DND-41 (cell line): Measurements from ENCODE around the gene BTN2A1.

ENCODE experiments used
- ATAC-seq: fragments of 200-7000 bp; cut with Tn5 transposase; 3 replicates; pipeline ENCODE4 v1.9.1; 2021; ENCODE audit warnings: low read depth; ENCODE audit not compliant: insufficient read depth
- DNase-seq: peaks from one replicate; pipeline ENCODE4 v3.0.0-alpha.2; 2020
- H2AFZ ChIP-seq: 2 replicates; pipeline ENCODE4 v1.6.0; 2012; ENCODE audit warnings: low read depth, low read length
- H3K27ac ChIP-seq: 2 replicates; pipeline ENCODE4 v1.5.1; 2012; ENCODE audit warnings: low read length, inconsistent platforms
- H3K27me3 ChIP-seq: fragments of 200-600 bp; sonication (generic); 2 replicates; pipeline ENCODE4 v1.6.0; 2012; ENCODE audit warnings: low read length, mild to moderate bottlenecking, inconsistent platforms; ENCODE audit not compliant: insufficient read depth, poor library complexity
- H3K36me3 ChIP-seq: 2 replicates; pipeline ENCODE4 v1.5.1; 2012; ENCODE audit warnings: low read length, inconsistent platforms; ENCODE audit not compliant: insufficient read depth
- H3K4me1 ChIP-seq: 2 replicates; pipeline ENCODE4 v1.5.1; 2012; ENCODE audit warnings: mild to moderate bottlenecking, low read length; ENCODE audit not compliant: insufficient read depth
- H3K4me2 ChIP-seq: 2 replicates; pipeline ENCODE4 v1.6.0; 2012; ENCODE audit warnings: mild to moderate bottlenecking, moderate library complexity, low read length, inconsistent platforms; ENCODE audit not compliant: insufficient read depth
- H3K4me3 ChIP-seq, 2 experiments: fragments of 200-600 bp in 1 of 2; shearing (Covaris generic) in 1 of 2; 2 replicates each; pipeline ENCODE4 v1.5.1; 2012 to 2016; ENCODE audit warnings: inconsistent platforms in 2 of 2, low read length in 2 of 2, mild to moderate bottlenecking in 2 of 2, low read depth in 1 of 2, moderate library complexity in 1 of 2
- H3K79me2 ChIP-seq: 2 replicates; pipeline ENCODE4 v1.6.0; 2012; ENCODE audit warnings: low read length, inconsistent platforms; ENCODE audit not compliant: insufficient read depth
- H3K9ac ChIP-seq: 2 replicates; pipeline ENCODE4 v1.6.0; 2012; ENCODE audit warnings: low read depth, mild to moderate bottlenecking, inconsistent platforms, low read length, moderate library complexity
- H3K9me3 ChIP-seq: 2 replicates; pipeline ENCODE4 v1.5.1; 2012; ENCODE audit warnings: low read length, moderate library complexity, mild to moderate bottlenecking, inconsistent platforms; ENCODE audit not compliant: insufficient read depth, severe bottlenecking
- H4K20me1 ChIP-seq: 2 replicates; pipeline ENCODE4 v1.6.0; 2012; ENCODE audit warnings: low read length; ENCODE audit not compliant: insufficient read depth
- EZH2 ChIP-seq: IDR thresholded peaks from 3 replicates; pipeline ENCODE4 v1.6.1; 2012; ENCODE audit warnings: borderline replicate concordance, low read depth, mild to moderate bottlenecking, moderate library complexity, low read length, inconsistent platforms; ENCODE audit not compliant: severe bottlenecking
- TF ChIP-seq, protein P1 (sequence below): IDR thresholded peaks from 2 replicates; pipeline ENCODE4 v1.5.1; 2012; ENCODE audit warnings: borderline replicate concordance, low read length, moderate library complexity, mild to moderate bottlenecking; ENCODE audit not compliant: poor library complexity, severe bottlenecking; ENCODE audit errors: extremely low read depth

Gene BTN2A1

DNA sequence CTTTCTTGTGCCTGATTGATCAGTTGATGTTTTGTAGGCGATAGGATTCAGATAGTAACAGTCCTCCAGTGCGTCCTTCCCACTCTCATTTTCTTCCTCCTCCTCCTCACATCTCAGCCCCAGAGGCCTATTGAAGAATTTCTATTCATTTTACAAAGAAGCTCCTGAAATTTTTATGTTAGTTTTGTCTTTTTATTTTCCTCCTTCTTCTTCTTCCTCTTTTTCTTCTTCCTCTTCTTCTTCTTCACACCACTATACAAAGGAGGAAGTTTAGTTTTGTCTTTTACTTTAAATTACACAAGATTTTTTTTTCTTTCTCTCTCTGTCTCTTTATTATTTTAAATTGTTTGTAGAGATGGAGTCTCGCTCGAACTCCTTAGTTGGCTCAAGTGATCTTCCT, 19.1 kb downstream of the BTN2A1 start:
- no peak overlapping the region for H3K4me2 ChIP-seq
- H3K4me3 ChIP-seq: no peak overlapping the region
- no peaks in the 10 kb centered on the region for H3K36me3 ChIP-seq
- H3K4me1 ChIP-seq: peaks cover 27% of the 10 kb centered on the region
- no peaks in the 10 kb centered on the region for H4K20me1 ChIP-seq
- ATAC-seq (no peak), DNase-seq (no peak)
- H2AFZ ChIP-seq: no peak overlapping the region
- H3K27me3 ChIP-seq: no peaks in the 10 kb centered on the region
- H3K79me2 ChIP-seq: 0 out of 2 replicates have a peak, but pooled peaks cover 6% of the 10 kb centered on the region
- TF ChIP-seq, protein P1, sequence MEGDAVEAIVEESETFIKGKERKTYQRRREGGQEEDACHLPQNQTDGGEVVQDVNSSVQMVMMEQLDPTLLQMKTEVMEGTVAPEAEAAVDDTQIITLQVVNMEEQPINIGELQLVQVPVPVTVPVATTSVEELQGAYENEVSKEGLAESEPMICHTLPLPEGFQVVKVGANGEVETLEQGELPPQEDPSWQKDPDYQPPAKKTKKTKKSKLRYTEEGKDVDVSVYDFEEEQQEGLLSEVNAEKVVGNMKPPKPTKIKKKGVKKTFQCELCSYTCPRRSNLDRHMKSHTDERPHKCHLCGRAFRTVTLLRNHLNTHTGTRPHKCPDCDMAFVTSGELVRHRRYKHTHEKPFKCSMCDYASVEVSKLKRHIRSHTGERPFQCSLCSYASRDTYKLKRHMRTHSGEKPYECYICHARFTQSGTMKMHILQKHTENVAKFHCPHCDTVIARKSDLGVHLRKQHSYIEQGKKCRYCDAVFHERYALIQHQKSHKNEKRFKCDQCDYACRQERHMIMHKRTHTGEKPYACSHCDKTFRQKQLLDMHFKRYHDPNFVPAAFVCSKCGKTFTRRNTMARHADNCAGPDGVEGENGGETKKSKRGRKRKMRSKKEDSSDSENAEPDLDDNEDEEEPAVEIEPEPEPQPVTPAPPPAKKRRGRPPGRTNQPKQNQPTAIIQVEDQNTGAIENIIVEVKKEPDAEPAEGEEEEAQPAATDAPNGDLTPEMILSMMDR: no peak
- no peak for TF ChIP-seq EZH2
- H3K9ac ChIP-seq: no peak overlapping the region
- peaks cover 11% of the 10 kb centered on the region for H3K9me3 ChIP-seq
- H3K27ac ChIP-seq: no peak overlapping the region

DNA sequence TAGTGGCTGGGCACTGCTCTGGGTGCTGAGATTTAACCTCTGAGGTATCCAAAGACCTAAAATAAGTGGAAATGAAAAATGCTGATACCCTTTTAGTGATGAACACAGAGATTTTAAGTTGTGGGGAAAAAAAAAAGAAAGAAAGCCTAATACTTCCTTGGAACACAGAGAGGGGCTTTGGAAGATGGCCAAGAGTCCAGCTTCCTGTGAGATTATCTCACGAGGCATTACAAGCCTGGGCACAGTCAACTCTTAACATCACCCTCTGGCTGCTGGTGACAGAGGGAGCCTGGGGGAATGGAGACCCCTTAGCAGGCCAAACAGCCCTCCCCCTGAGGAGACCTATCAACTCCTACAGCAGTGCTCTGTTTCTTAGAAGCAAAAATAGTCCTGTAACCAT, 19.7 kb downstream of the BTN2A1 start:
- no peak for TF ChIP-seq EZH2
- TF ChIP-seq, protein P1: no peak
- Histone ChIP-seq H3K4me2 (no peak overlapping the region), H3K9me3 (peaks cover 7% of the 10 kb centered on the region), H4K20me1 (no peaks in the 10 kb centered on the region), H2AFZ (no peak overlapping the region), H3K79me2 (0 out of 2 replicates have a peak, but pooled peaks cover 6% of the 10 kb centered on the region), H3K27ac (no peak overlapping the region), H3K36me3 (no peaks in the 10 kb centered on the region), H3K9ac (no peak overlapping the region), H3K27me3 (no peaks in the 10 kb centered on the region), H3K4me3 (no peak overlapping the region), H3K4me1 (peaks cover 27% of the 10 kb centered on the region)
- ATAC-seq: no peak
- DNase-seq: no peak

DNA sequence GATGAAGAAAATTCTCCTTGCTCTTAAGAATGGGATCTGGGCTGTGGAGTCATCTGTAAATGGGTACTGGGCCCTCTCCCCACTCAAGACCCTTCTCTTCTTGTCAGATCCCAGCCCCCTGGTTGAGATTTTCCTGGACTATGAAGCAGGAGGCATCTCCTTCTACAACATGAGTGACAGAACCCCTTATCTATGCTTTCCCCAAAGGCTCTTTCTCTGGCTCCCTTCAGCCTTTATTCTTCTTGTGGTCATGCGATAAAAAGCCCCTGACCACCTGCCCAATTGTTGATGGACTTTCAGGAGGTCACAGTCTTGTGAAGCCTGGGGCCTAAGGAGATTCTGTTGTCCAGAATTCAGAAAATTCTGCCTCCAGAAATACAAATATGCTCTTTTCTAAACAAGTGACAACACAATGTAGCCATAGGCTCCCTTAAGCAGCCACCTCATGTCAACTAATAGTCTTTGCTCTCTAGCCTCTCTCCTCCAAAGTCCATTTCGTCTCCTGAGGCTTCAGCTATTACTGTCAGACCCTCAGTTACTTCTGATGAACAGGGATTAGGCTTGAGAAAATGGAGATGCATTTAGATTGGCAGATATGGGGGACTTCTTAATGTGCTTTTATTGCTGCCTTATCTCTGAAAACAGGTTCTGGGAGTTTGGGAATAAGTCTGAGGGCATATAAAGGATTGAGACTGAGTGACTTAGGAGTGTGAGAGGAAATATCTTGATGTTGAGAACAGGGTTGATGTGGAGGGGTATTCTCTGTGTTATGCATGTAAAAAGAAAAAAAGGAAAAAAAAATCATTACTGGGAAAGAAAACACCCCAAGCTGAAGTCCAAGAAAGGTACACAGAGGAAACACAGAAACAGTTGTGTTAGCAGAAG, 20.6 kb downstream of the BTN2A1 start:
- no peak overlapping the region for H2AFZ ChIP-seq
- no peak overlapping the region for H3K9ac ChIP-seq
- peaks cover 18% of the 10 kb centered on the region for H3K4me1 ChIP-seq
- H3K79me2 ChIP-seq: 0 out of 2 replicates have a peak, but pooled peaks cover 6% of the 10 kb centered on the region
- no peak overlapping the region for H3K4me3 ChIP-seq
- H4K20me1 ChIP-seq: no peaks in the 10 kb centered on the region
- no peaks in the 10 kb centered on the region for H3K36me3 ChIP-seq
- ATAC-seq (no peak), DNase-seq (no peak)
- H3K9me3 ChIP-seq: peaks cover 2% of the 10 kb centered on the region
- H3K27ac ChIP-seq: no peak overlapping the region
- TF ChIP-seq, protein P1: no peak
- no peak overlapping the region for H3K4me2 ChIP-seq
- no peaks in the 10 kb centered on the region for H3K27me3 ChIP-seq
